Adrenal gland (tissue), 12 donors: ENCODE data around the gene HIVEP3. TPM values are rescaled to one million over a fixed set of nuclear protein-coding genes. Genes with fewer than 3 reads are reported as not detected.
A peak's percentile ranks its signal among the peaks of the same experiment; 100 is the strongest.

ENCODE experiments used
- DNase-seq, 7 donors: peaks; one replicate each; pipeline ENCODE4 v3.0.0-alpha.2; 2019 to 2020
- H3K27ac ChIP-seq, 5 donors: fragments of 200-600 bp; sonication (generic) in 4 of 5; 1 replicate in 3 of 5; 2 replicates in 2 of 5; pipeline versions ENCODE4 v1.5.1 to v1.8.0; 2016 to 2020; ENCODE audit warnings: mild to moderate bottlenecking in 1 of 5
- H3K27me3 ChIP-seq: fragments of 200-600 bp; 2 replicates; pipeline ENCODE4 v1.8.0; 2021
- H3K36me3 ChIP-seq, 2 donors: fragments of 200-600 bp; replicated peaks in 1 of 2; 1 replicate in 1 of 2; 2 replicates in 1 of 2; pipeline versions ENCODE4 v1.5.1 to v1.8.0; 2018 to 2022
- H3K4me1 ChIP-seq, 2 donors: fragments of 200-600 bp; replicated peaks in 1 of 2; 1 replicate in 1 of 2; 2 replicates in 1 of 2; pipeline versions ENCODE4 v1.5.1 to v1.8.0; 2018 to 2021
- H3K4me3 ChIP-seq, 4 donors: fragments of 200-600 bp; sonication (generic) in 3 of 4; one replicate each; pipeline ENCODE4 v1.5.1; 2016 to 2018
- H3K9me3 ChIP-seq, 3 donors: fragments of 200-600 bp; sonication (generic) in 1 of 3; replicated peaks in 1 of 3; 1 replicate in 2 of 3; 2 replicates in 1 of 3; pipeline versions ENCODE4 v1.5.1 to v1.8.0; 2016 to 2021
- POLR2A ChIP-seq, 2 donors: fragments of 450-650 bp; IDR thresholded peaks; one replicate each; pipeline ENCODE4 v1.6.1; 2017; ENCODE audit warnings: antibody characterized with exemption in 2 of 2, mild to moderate bottlenecking in 2 of 2, moderate library complexity in 1 of 2
- WGBS, 4 donors: extraction: QIAGEN DNeasy Blood & Tissue Kit in 2 of 4; methylation state at CpG; one replicate each; pipeline versions ENCODE4 v1.1.5 to v1.1.7; 2013 to 2017; 5-methylcytosine and 5-hydroxymethylcytosine counted together
- intact Hi-C, 2 donors: fragments of 100-400 bp; cut with DNase I; formaldehyde crosslinking; loops; one replicate each; pipeline versions ENCODE4 v1.14.1 to v1.15.0; 2022 to 2023
- polyA plus RNA-seq, 3 donors: library from polyadenylated mRNA; stranded (reverse); fragments of 200-250 nt in 2 of 3; fragments of 350-450 nt in 1 of 3; fragmentation: Illumina TruSeq in 1 of 3; extraction: RNeasy Lipid Tissue Mini Kit (QIAGEN cat#74804) in 1 of 3; gene quantifications; one replicate each; pipeline ENCODE4 v1.2.3, GENCODE V29; 2013 to 2014
- total RNA-seq, 9 donors: library from RNA; depleted of rRNA in 4 of 9; stranded (reverse); fragments of >200 nt in 4 of 9; fragments of 120-200 nt in 1 of 9; fragmentation: NEBNext Ultra II Directional in 1 of 9; extraction: Animal tissue kit (Norgen Biotek cat#: 25700) in 1 of 9; gene quantifications; one replicate each; pipeline versions ENCODE4 v1.1.0 to v1.2.4, GENCODE V29; 2013 to 2023
- TF ChIP-seq, protein P1 (sequence below), 6 experiments: fragments of 450-650 bp in 4 of 6; fragments of 200-600 bp in 2 of 6; sonication (generic) in 1 of 6; IDR thresholded peaks; 1 replicate in 5 of 6; 2 replicates in 1 of 6; pipeline versions ENCODE4 v1.5.1 to v1.8.0; 2016 to 2021; ENCODE audit warnings: antibody characterized with exemption in 6 of 6, mild to moderate bottlenecking in 2 of 6, moderate library complexity in 1 of 6
- donor health status: healthy with polysubstance abuse.
- donor health status: Bipolar disorder and iron deficiency.
- donor health status: DM: yes; HTN: yes; CAD: no.
- donor health status: DM: no; HTN: no; CAD: no.
- donor health status: DM: no; HTN: no; CAD: no.
- donor health status: DM: yes; HTN: yes; CAD: no.

Gene HIVEP3
- total and polyA plus RNA-seq, 12 donors = 3.2 to 7.7 (median 7.0) TPM

DNA sequence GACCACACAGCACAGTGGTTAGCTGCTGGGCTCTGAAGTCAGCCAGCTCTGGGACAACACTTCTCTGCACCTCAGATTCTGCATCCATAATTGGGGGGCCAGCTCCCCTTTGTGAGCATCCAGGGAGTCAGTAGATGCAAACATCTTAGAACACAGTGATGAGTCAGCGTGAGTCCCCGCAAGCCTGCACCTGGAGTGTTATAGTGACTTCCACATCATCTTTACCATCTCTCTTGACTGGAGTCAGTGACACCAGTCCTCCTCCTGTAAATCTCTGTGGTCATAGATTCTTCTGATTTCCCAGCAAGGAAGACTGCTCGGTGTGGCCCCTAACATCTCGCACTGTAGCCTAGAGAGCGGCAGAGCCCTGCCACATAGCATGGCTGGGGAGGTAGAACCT is 420.3 kb downstream of the HIVEP3 start:
- Histone ChIP-seq H3K27ac (peak overlapping the region in 1 of 5 donors; percentile 43), H3K4me3 (no peak overlapping the region), H3K36me3 (no peaks in the 10 kb centered on the region), H3K9me3 (no peaks in the 10 kb centered on the region), H3K27me3 (no peaks in the 10 kb centered on the region), H3K4me1 (peaks cover 15 to 28% of the 10 kb centered on the region in 2 donors)
- intact Hi-C loops = no loop called here
- no peak for DNase-seq
- TF ChIP-seq, protein P1, sequence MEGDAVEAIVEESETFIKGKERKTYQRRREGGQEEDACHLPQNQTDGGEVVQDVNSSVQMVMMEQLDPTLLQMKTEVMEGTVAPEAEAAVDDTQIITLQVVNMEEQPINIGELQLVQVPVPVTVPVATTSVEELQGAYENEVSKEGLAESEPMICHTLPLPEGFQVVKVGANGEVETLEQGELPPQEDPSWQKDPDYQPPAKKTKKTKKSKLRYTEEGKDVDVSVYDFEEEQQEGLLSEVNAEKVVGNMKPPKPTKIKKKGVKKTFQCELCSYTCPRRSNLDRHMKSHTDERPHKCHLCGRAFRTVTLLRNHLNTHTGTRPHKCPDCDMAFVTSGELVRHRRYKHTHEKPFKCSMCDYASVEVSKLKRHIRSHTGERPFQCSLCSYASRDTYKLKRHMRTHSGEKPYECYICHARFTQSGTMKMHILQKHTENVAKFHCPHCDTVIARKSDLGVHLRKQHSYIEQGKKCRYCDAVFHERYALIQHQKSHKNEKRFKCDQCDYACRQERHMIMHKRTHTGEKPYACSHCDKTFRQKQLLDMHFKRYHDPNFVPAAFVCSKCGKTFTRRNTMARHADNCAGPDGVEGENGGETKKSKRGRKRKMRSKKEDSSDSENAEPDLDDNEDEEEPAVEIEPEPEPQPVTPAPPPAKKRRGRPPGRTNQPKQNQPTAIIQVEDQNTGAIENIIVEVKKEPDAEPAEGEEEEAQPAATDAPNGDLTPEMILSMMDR (IDR thresholded peaks at IDR 0.05) = no peak
- TF ChIP-seq POLR2A (IDR thresholded peaks at IDR 0.05) = no peak
- 81 to 91% (median 91%) methylated on average over 3 to 5 of the region's 5 CpGs for WGBS, 4 donors

DNA sequence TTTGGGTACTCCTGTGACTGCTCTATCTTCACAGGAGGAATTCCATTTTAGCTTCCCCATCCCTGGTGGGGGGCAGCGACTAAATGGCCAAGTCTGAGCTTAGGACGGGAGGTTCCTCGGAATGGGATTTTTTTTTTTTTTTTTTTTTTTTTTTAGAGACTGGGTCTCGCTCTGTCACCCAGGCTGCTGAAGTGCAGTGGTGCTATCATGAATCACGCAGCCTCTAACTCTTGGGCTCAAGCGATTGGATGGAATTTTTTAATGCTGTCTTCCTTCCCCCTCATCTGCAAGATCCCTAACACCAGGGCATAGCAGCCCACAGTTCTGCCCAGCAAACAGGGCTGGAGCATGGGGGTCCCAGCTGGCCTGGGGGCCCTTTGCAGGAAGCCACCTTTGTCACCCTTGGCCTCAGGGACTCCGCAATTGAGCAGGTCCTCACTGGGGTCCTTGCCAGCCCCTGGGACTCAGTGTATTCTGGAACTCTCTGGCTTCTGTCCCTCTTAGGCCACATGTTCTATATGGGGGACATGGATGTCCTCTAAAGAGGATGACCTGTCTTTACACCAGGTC is 421.2 kb downstream of the HIVEP3 start:
- Histone ChIP-seq H3K27ac (no peak overlapping the region), H3K27me3 (no peaks in the 10 kb centered on the region), H3K4me3 (no peak overlapping the region), H3K4me1 (peaks cover 15 to 28% of the 10 kb centered on the region in 2 donors), H3K36me3 (no peaks in the 10 kb centered on the region), H3K9me3 (no peaks in the 10 kb centered on the region)
- no peak for DNase-seq
- 90 to 96% (median 93%) methylated on average over 7 of the region's 7 CpGs for WGBS, 4 donors
- intact Hi-C loops = no loop called here
- TF ChIP-seq POLR2A (IDR thresholded peaks at IDR 0.05) = no peak

DNA sequence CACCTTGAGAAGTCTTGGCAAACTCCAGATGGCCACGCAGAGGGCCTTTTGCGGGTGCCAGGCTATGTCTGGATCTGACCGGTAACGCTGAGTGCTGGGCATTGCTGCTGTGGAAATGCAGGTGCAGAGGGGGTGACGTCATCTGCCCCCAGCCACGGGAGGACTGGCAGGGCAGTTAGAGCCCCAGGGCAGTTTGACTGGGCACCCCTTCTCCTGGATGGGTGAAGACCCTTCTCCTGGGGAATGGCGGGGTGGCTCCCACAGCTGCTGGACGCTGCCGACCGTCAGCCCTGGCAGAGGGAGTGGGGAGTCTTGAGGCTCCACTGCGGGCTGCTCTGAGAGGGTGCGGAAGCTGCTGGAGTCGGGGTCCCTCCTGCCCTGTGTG is 421.7 kb downstream of the HIVEP3 start:
- Histone ChIP-seq H3K9me3 (no peaks in the 10 kb centered on the region), H3K4me1 (peaks cover 15 to 28% of the 10 kb centered on the region in 2 donors), H3K27ac (peak overlapping the region in 1 of 5 donors; percentile 81), H3K4me3 (no peak overlapping the region), H3K27me3 (no peaks in the 10 kb centered on the region), H3K36me3 (no peaks in the 10 kb centered on the region)
- no peak for DNase-seq
- TF ChIP-seq, protein P1 (IDR thresholded peaks at IDR 0.05) = no peak
- no peak for TF ChIP-seq POLR2A (IDR thresholded peaks at IDR 0.05)
- intact Hi-C loops = no loop called here
- WGBS, 4 donors = 84 to 92% (median 85%) methylated on average over 6 to 13 of the region's 13 CpGs

DNA sequence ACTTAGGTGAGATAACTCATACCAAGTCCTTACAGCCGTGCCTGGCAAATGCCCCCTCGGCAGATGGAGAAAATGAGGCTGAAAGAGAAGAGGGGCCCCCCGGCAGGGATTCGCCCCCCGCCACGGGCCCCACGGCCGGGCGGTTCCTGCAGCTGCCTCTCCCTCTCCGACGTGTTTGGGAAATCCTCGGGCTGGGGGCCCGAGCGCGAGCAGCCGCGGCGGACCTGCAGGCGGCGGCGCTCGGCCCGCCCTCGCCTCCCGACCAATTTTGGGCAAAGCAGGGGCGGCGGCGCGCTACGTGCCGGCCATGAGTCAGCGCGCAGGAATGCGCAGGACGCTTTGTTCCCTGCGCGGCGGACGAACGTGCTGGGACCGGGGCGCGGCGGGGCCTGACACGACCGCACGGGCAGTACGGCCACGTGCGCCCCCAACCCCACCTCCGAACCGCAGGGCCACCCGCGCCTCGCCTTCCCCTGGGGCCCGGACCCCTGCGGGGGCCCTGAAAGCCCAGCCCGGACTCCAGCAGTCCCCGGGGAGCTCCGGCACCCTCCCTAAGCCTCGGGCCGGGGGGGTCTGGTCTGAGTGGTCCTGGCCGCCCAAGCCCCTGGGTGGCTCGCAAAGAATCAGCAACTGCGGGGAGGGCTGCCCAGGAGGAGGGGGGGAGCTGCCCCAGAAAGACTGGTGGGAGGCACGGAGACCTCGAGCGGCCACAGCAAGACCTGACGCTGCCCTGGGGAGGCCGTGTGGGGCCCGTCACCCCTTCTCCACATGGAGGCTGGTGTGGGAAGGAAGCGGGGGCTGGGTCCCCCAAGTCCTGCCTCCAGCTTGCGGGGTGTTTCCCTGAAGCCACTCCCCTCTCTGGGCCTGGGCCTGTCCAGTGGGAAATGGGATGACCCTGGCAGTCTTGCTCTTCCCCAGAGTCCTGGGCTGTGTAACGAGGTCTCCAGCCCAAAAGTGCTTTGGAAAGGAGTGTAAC is 422.4 kb downstream of the HIVEP3 start:
- TF ChIP-seq, protein P1 (IDR thresholded peaks at IDR 0.05) = peak in 1 of 6 experiments; percentile 14
- no peak for TF ChIP-seq POLR2A (IDR thresholded peaks at IDR 0.05)
- peak overlapping the region in 1 of 4 donors; percentile 37 for H3K4me3 ChIP-seq
- no peaks in the 10 kb centered on the region for H3K9me3 ChIP-seq
- peak; percentile 73 to 92 (median 87) for DNase-seq
- peak overlapping the region in 3 of 5 donors; percentile 64 to 81 (median 66) for H3K27ac ChIP-seq
- no peaks in the 10 kb centered on the region for H3K36me3 ChIP-seq
- H3K27me3 ChIP-seq = no peaks in the 10 kb centered on the region
- intact Hi-C loops = no loop called here
- H3K4me1 ChIP-seq = peaks cover 15 to 28% of the 10 kb centered on the region in 2 donors
- WGBS, 4 donors = 10 to 50% (median 21%) methylated on average over 2 to 74 of the region's 74 CpGs
